IPS DF 4.7 (cell line): ENCODE data around the gene WDR44.
"Not testable (repeated sequence)": the region's sequence is repeated elsewhere in the genome, so short reads cannot be mapped to it uniquely, and the experiment has no call there.

Experiments used
- DNase-seq: peaks from one replicate; pipeline ENCODE4 v3.0.0-alpha.2; 2013; ENCODE audit warnings: low spot score; ENCODE audit errors: extremely low read depth

WDR44 gene

DNA sequence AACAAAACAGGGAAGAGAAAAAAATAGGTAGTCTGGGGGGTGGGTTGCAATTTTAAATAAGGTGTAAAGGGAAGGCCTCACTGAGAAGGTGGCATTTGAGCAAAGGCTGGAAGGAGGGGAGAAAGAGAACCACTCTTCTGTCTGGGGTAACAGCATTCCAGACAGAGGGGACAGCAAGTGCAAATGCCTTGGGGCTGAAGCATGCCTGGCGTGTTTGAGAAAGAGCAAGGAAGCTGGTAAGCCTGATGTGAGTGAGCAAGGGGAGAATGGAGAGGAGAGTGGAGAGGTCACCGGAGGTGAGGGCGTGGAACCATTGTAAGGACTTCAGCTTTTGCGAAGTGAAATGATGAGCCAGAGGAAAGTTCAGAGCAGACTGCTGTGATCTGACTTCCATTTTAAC is 130.0 kb downstream of the WDR44 start:
- DNase-seq, result no peak

DNA sequence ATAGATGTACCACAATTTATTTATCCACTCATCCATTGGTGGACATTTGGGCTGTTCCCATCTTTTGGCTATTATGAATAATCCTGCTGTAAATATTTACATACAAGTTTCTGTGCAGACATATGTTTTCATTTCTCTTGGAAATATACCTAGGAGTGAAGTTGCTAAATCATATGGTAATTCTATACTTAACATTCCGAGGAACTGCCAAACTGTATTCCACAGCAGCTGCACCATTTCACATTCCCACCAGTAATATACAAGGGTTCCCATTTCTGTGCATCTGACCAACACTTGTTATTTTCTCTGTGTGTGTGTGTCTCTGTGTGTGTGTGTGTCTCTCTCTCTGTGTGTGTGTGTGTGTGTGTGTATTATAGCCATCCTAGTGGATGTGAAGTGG is 134.3 kb downstream of the WDR44 start:
- DNase-seq, result no peak

DNA sequence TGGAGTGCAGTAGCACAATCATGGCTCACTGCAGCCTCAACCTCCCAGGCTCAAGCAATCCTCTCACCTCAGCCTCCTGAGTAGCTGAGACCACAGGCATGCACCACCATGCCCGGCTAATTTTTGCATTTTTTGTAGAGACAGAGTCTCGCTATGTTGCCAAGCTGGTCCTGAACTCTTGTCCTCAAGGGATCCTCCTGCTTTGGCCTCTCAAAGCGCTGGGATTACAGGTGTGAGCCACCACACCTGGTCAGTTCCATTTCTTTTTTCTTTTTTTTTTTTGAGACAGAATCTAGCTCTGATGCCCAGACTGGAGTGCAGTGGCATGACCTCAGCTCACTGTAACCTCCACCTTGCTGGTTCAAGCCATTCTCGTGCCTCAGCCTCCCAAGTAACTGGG is 136.5 kb downstream of the WDR44 start:
- DNase-seq, result not testable (repeated sequence)

DNA sequence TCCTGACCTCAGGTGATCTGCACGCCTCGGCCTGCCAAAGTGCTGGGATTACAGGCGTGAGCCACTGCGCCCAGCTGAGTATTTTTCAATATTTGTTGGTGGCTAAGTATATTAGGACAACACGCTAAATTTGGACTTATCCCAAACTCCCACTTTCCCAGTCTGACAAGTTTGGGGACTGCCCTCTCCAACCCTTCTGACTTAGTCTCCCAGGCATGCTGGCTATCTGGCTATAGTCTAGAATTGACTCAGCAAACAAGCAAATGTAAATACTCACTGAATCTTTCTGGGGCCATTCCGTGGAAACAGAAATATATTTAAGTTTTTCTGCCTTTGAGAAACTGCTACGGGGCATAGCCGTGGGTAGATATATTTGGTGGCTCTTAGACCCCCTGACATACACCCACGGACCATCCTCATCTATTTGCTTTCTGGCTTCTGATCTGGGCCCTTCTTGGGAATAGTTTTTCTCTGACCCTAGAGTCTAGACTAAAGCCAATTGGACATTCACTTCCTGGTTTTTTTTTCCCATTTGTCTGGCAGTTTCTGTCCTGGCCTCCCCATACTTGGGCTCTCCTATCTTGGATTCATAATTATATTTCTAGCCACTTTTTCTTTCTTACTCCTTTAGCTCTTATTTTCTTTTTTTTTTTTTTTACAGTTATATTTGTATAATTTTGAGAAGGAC is 138.5 kb downstream of the WDR44 start:
- no peak for DNase-seq

DNA sequence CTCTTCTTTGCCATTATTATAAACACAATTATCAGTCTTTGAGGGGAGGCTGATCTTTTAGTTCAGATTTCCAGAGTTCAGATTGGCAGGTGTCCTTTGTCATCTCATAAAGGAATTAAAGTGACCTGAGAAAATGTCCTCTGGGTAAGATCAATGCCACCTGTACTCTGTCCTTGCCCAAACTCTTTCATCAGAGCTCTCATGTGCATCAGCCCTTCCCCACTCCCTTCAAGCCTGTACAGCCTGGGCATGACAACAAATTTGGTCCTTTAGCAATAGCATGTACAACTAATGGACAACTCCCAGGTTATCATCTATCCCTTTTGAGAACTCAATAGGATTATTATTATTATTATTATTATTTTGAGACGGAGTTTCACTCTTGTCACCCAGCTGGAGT is 140.8 kb downstream of the WDR44 start:
- not testable (repeated sequence) for DNase-seq

DNA sequence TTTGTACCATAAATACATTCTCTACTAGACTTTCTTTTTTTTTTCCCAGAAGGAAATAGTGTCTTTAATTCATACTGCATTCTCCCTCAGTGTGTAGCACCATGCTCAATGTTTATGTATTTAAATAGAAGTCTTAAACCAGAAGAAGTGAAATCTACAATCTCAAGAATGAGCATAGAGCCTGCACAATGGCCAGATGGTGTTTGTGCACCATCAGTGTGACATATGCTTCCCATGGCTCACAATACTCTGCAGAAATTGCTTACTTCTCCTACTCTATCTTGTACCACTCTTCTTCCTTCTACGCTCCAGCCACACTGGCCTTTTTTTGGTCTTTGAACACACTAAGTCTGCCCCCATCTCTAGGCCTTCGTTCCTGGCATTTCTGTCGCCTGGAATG is 147.1 kb downstream of the WDR44 start:
- no peak for DNase-seq

DNA sequence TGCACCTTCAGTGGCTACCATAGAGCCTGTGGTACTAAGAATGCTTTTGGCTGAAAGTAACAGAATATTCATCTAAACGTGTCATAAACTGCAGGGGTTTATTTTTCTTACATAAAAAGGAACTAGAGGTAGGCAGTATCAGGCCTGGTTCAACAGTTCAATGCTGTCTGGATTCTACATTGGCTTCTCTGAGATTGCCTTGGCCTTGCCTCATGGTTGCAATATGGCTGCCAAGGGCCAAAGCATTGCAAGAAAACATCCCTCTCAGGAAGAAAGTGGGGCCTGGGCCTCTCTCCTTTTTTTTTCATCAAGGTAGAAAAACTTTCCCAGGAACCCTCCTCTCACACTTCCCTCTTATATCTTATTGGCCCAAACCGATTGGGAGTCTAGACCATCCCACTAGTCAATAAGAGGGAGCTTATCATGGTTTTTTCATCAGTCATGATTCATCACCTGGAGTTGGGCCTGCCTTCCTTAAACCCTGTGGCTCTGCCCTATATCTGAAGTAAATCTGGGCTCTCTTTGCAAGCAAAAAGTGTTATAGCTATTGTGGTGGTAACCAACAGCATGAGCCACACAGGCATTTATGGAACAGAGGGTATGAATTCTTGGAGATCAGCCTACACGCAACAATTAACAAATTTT is 147.9 kb downstream of the WDR44 start:
- DNase-seq, result no peak

DNA sequence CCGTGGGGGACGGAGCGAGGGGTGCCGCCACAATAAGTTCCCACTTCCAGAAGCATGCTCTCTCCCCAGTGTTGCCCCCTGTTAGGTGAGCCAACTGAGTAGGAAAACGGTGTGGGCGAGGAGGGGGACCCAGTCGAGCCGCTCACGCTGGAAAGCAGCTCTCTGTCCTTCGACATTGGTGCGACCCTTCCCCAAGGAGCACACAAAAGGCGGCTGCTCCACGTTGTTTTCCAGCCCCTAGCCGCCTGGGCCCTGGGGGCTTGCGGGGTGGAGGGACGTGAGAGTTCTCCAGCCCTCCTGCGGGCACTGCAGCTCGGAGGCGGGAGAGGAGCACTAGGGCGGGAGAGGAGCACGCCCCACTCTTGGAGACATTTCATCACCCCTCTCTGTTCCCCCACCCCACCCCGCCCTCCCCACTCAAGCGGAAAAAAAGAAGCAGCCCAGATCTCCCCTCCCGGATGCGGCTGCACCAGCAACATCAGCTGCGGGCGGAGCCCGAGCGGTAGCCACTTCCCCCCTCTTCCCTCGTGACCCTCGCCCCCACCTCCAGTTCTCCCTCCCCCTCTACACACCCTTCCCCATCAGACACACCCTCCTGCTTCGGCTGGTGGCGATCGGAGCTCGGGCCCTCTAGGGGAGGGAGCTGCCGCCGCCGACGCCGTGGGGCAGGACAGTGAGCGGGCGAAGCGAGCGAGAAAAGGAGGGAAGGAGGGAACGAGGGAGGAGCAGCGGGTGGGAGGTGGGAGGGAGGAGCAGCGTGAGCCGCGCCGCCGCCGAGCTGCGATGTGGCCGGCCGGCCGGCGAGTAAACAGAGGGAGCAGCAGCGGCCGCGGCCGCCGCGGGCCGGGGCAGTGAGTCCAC is 149.4 kb downstream of the WDR44 start, which contains the start of gene DOCK11:
DOCK11 (plus strand) TSS at position 755 of the 861 bp plus-strand sequence. CDS start 157 bp downstream, outside the sequence.
- no peak for DNase-seq

DNA sequence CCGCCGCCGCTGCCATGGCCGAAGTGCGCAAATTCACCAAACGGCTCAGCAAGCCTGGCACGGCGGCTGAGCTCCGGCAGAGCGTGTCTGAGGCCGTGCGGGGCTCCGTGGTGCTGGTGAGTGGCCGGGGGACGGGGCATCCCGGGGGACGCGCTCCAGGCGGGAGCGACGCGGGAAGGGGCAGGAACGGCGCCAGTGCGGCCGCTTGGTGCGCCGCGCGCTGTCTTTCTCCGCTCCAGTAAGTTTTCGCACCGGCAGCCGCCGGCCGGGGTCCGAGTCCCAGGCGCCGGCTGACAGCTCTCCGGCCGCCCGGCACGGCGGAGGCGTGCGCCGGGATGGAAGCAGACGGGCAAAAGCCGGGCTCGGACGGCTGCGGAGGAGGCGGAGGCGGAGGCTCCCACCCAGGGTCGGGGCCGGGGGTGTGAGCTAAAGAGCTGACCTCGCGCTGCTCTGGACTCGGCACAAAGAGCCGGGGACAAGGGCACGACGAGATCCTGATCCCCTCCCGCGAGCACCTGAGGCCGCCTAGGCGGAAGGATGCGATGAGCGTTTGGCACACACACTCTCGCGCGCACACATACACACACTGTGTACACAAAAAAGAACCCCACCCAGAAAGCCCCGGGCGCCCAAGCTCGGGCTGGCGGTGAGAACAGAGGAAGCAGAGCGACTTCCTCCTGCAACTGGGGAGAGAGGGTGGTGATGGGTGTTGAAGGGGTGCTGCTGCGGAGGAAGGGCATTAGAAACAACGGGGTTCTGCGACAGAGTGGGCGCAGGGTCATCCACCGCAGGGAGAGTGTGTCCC is 150.3 kb downstream of the WDR44 start:
- no peak for DNase-seq

DNA sequence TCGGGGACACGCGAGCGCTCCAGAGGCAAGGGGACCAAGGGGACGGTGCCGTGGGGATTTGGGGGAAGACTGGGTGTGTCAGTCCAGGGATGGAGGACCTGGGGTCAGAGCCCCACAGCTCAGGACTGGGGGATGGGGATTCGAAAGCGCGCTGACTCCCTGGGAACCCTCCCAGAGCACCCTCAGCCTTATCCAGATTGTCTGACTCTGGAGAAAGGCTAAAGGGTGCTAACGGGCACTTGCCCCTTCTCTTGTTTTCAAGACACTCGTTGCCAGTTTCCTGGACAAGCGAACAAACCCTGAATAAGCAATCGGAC is 150.8 kb downstream of the WDR44 start:
- no peak for DNase-seq

DNA sequence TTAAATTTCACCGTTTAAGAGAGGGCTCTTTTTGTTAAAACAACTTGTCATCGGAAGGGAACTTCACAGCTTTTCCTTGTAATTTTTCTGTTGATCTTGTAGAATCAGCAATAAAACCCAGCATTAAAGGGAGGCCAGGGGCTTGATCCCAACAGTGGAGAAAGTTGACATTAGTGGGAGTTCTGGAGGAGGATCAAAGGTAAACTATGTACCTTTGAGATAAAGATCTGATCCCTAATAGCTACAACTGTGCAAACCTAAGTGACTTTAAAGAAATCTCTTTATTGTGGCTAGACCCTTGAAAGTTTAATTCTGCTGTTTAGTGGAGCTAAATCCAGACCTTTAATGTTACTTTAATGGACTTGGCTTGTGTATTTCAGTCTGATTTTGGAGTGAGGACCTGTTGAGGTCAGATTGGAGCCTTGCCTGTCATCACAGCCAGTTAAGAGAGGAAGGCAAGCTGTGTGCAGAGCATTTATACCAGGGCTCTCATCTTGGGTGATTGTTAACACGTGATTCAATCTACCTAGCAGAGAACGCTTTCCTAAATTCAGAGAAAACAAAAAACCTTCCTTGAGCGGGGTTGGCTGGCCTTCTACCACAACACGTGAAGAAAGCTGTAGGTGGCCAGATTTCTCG is 151.4 kb downstream of the WDR44 start:
- no peak for DNase-seq

DNA sequence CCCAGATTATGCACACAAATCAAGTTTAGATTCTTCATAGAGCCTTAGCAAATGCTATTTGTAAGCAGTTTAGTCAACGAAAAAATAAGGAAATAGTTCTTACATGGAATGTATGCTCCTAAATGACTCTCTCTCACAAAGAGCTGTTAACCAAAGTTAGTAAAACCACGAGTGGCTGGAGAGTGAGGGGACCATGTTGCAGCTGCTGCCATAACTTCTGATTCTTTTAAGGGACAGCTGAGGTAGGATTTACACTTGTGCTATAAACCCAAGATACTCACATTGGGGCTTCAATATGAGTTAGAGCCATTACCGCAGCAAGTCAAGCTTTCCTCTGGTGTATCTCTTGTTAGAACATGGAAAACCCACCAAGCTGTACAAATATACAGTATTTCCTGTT is 152.4 kb downstream of the WDR44 start:
- no peak for DNase-seq

DNA sequence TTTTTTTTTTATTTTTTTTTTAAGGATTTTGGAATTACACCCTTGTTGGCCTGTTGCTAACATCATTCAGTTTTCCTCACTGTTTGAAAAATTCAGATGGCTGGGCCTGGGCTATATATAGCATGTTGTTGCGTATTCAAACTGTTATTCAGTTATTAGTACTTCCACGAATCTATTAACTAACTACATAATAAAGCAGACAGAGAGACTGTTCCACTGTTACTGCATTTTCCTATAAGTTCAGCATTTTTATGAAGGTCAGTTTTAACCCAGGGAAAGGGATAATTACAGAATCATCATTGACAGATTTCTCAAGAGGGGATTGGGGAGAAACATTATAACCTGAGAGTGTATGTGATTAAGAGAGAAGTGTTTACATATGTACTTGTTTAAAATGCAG is 152.8 kb downstream of the WDR44 start:
- no peak for DNase-seq

DNA sequence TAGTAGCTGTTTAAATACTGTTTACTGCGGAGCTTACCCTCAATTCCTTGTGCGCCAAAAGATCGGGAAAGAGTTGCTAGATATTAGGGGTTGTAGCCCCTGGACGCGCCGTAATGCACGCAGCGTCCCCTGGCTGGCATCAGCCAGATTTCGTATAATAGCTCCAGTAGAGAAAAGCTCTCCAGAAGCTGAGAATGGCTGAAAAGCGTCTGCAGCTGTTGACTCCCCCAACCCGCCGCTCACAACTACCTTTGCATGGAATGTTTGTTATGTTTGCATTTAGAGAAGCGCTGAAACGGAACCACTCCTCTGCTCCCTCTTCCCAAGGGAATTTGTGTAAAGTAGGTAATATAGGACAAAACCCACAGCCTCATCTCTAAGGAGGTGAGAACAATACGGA is 153.4 kb downstream of the WDR44 start:
- no peak for DNase-seq
